HG03432 (cell line): Measurements from ENCODE around the gene PDE6A.

Experiments used
- ATAC-seq: cut with Tn5 transposase; IDR thresholded peaks from one replicate; pipeline ENCODE4 v1.9.1; 2021; ENCODE audit warnings: mild to moderate bottlenecking, moderate library complexity; ENCODE audit not compliant: unreplicated experiment

PDE6A gene

DNA sequence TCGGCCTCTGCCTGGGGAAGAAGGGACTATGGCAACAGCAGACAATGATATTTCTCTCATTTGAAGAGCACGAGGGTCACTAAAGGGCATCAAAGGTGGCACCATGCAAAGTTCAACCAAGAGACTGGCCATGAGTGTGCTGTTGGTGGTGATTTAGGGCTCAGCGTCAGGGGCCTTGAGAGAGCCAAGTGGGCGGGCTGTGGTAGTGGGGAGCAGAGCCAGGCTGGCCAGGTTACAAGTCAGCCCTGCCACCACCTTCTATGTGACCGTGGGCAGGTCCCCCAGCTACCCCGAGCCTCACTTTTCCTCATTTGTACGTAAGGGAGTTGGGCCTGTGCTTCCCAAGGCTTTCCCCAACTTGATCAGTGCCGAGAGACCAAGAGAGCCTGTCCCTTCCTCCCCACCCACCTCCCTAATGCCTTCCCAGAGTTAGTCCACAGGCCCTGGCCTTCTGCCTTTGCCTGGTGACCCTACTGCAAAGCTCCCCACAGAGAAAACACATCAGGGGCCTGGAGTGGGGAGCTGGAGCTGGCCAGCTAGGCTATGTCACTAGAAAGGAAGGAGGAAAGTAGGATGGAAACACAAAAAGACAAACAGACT lies 104.3 kb downstream of the PDE6A start:
- ATAC-seq: no peak

GRCh38 chr5:149839761-149840160 lies 104.8 kb downstream of the PDE6A start:
- no peak for ATAC-seq

- no peak for ATAC-seq
Measured at GRCh38 chr5:149838881-149839739, 105.5 kb downstream of the PDE6A start.

GRCh38 chr5:149837680-149838269 lies 106.8 kb downstream of the PDE6A start:
- no peak for ATAC-seq

GRCh38 chr5:149836451-149837139 lies 108.0 kb downstream of the PDE6A start:
- no peak for ATAC-seq

GRCh38 chr5:149834246-149834855 lies 110.2 kb downstream of the PDE6A start:
- ATAC-seq: no peak

DNA sequence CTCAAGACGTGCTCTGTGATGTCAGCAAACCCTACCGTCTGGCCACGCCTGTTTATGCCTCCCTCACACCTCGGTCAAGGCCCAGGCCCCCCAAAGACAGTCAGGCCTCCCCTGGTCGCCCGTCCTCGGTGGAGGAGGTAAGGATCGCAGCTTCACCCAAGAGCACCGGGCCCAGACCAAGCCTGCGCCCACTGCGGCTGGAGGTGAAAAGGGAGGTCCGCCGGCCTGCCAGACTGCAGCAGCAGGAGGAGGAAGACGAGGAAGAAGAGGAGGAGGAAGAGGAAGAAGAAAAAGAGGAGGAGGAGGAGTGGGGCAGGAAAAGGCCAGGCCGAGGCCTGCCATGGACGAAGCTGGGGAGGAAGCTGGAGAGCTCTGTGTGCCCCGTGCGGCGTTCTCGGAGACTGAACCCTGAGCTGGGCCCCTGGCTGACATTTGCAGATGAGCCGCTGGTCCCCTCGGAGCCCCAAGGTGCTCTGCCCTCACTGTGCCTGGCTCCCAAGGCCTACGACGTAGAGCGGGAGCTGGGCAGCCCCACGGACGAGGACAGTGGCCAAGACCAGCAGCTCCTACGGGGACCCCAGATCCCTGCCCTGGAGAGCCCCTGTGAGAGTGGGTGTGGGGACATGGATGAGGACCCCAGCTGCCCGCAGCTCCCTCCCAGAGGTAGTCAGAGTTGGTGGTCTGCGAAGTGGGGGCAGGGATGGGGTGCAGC lies 111.3 kb downstream of the PDE6A start:
- ATAC-seq: no peak

GRCh38 chr5:149832636-149833035 lies 112.0 kb downstream of the PDE6A start:
- ATAC-seq: no peak

DNA sequence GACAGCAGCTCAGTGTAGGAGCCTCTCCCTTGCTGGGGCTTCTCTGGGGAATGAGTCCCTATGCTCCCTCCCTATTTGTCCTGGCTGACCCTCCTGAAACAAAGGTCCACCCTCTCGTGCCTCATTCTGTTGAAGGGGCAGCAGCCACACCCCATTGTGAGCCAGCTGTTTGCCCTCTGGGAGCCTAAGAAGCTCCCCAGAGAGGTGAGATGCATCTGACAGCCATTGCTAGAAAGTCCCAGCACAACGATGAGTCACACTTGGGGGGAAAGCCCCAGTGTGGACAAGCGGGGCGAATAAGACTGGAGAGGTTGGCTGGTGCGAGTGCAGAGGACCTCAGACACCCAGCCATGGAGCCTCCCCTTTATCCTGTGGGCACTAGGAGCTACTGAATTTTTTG lies 113.1 kb downstream of the PDE6A start:
- ATAC-seq: peak; percentile 93

- no peak for ATAC-seq
Measured at GRCh38 chr5:149830579-149830978, 114.0 kb downstream of the PDE6A start.

DNA sequence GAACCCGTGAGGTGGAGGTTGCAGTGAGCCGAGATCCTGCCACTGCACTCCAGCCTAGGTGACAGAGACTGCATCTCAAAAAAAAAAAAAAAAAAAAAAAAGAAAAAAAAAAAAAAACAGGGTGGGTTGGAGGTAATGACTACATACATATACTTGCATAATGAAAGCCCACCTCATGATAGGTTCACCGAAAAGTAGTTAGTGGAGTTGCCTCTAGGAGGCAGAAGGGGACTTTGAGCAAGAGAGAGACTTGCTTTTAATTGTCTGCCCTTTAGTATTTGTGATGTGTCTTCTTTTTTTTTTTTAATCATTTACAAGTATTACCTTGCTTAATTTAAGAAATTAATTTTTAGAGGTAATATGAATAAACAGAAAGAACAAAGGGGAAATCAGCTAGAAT lies 114.6 kb downstream of the PDE6A start:
- no peak for ATAC-seq

DNA sequence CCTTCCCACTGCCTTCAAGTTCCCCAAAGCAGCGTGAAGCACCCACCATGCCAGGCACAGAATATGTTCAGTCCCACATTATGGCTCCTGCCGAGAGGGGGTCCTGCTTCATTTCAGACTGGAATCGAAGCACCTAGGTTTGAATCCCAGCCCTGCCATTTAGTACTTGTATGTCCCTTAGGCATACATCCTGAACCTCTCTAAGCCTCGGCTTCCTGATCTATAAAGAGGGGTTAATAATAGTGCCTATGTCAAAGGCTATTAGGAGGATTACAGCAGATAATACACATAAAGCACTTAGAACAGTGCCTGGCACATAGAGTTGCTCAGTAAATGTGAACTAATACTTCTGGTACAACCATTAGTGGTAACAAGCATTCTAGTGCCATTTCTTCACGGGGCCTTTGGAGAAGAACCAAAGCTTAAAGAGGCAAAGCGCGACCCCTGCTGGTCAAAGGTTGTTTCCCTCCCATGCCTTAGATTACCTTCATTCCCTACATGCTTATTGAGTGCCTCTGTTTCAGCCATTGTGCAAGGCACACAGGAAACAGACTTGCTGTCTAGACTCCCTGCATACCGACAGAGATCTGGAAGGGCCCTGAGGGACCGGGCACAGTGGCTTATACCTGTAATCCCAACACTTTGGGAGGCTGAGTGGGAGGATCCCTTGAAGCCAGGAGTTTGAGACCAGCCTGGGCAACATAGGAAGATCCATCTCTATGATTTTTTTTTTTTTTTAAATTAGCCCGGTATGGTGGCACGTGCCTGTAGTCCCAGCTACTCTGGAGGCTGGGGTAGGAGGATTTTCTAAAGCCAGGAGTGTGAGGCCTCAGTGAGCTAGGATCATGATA lies 116.2 kb downstream of the PDE6A start:
- ATAC-seq: peak; percentile 59

DNA sequence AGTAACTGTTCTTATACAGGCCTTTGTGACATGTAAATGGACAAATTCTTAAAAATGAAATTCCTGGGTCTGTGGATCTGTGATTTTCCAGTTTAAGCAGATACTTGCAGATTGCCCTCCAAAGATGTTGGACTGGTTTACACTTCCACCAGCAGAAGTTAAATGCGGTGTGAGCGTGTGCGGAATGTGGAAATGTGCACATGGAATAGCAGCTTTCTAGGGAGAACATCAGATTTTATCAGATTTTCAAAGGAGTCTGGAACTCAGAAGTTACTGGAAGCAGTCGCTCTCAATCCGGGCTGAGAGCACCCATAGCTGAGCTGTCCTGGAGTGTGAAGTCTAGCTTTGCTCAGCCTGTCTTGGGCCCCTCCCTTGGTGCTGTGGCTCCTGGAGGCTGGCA lies 117.0 kb downstream of the PDE6A start:
- no peak for ATAC-seq

- ATAC-seq: no peak
Measured at GRCh38 chr5:149827086-149827485, 117.5 kb downstream of the PDE6A start.

- ATAC-seq: no peak
Measured at GRCh38 chr5:149826574-149826973, 118.0 kb downstream of the PDE6A start.

DNA sequence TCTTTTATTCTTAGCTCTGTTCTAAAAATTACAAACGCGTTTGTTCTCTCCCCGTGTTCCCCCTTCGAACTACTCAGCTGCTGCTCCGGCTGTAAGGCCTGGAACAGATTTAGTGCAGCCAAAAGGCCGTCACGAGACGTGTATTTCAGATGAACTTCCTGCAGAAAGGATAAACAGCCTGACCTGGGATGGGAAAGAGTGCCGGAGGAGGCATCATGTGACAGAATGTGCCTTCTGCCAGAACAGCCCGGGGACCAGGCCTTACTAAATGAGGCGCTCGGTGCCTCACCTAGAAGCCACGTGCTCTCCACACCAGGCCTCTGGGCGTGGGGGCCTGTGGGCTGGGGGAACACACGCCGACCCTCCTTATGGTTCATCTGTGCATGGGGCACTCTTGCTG lies 119.7 kb downstream of the PDE6A start:
- no peak for ATAC-seq

DNA sequence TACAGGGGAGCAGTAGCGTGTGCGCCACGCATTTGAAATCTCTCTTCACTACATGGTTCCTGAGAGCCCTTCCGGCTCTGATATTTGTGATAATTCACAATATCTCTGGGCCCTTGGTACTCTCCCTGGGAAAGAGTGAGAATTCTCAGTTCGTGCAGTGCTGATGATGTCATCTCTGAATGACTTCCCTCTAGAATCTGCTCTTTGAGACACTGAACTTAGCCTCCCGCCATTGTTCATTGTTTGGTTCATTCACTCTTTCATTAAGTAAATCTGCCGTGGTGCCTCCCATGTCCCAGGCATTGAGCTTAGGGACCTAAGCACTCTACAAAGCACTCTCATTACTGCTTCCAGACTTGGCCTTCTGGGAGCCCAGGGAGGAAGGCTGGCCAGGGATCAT lies 120.5 kb downstream of the PDE6A start:
- no peak for ATAC-seq

DNA sequence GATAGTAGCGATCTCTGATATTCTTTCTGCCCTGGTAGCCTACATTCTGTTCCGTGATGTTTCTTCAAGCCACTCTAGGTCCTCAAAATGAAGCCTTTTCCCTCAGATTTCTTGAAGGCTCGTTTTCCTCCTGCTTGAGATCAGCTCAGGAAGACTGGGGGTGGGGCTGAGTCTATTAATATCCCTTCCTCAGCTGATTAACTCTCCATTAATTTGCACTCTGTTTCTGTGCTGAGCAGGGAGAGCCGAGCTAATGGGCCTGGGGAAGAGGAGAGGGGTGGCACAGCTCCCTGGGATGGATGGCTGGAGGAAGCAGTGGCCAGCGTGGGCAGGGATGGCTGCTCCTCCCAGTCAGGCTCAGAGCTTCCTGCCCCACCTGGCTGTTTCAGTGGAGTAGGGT lies 121.2 kb downstream of the PDE6A start:
- ATAC-seq: no peak

DNA sequence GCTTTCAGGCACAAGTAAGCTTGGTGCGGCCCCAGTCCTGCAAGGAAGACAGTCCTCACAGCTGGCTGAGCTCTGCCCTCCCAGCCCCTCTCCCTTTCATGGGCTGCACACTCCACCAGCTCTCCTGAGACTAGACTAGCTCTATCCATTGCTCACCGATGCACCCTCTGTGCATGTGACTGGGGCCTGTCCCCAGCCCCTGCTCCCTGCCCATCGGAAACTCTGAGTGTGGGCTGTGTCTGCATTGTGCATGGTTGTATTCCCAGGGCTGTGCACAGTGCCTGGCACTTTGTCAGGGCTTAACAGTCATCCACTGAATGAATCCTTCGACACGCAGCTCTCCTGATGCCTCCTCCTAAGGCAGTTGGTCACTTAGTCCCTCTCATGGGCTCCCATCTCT lies 122.3 kb downstream of the PDE6A start:
- ATAC-seq: no peak
